HL-60/S4 (cell line): ENCODE data around the gene ROR2.

ENCODE experiments used
- in situ Hi-C: fragments of 300-500 bp; cut with MboI; formaldehyde crosslinking; loops from 2 replicates; pipeline ENCODE4 v1.14.3; 2022; ENCODE audit warnings: low sequenced_read_pairs

The ROR2 gene

GRCh38 chr9:91782708-91783214 is 167.3 kb downstream of the ROR2 start:
- in situ Hi-C loops, result no loop called here

GRCh38 chr9:91781906-91782305 is 168.1 kb downstream of the ROR2 start:
- in situ Hi-C loops, result no loop called here

GRCh38 chr9:91781116-91781515 is 168.9 kb downstream of the ROR2 start:
- in situ Hi-C loops, result no loop called here

GRCh38 chr9:91778031-91778430 is 172.0 kb downstream of the ROR2 start:
- in situ Hi-C loops, result no loop called here

- in situ Hi-C loops, result no loop called here
Measured at GRCh38 chr9:91777292-91777830, 172.7 kb downstream of the ROR2 start.

GRCh38 chr9:91776409-91777291 is 173.4 kb downstream of the ROR2 start:
- in situ Hi-C loops, result no loop called here

GRCh38 chr9:91775708-91776028 is 174.4 kb downstream of the ROR2 start:
- in situ Hi-C loops, result no loop called here

GRCh38 chr9:91775011-91775707 is 174.9 kb downstream of the ROR2 start:
- in situ Hi-C loops, result no loop called here

GRCh38 chr9:91773156-91773555 is 176.9 kb downstream of the ROR2 start:
- in situ Hi-C loops, result no loop called here

GRCh38 chr9:91771864-91772263 is 178.2 kb downstream of the ROR2 start:
- in situ Hi-C loops, result no loop called here

- in situ Hi-C loops, result no loop called here
Measured at GRCh38 chr9:91771027-91771426, 179.0 kb downstream of the ROR2 start.

- in situ Hi-C loops, result no loop called here
Measured at GRCh38 chr9:91770229-91770628, 179.8 kb downstream of the ROR2 start.

GRCh38 chr9:91768977-91769916 is 180.8 kb downstream of the ROR2 start:
- in situ Hi-C loops, result no loop called here

GRCh38 chr9:91768507-91768906 is 181.5 kb downstream of the ROR2 start:
- in situ Hi-C loops, result no loop called here

GRCh38 chr9:91766315-91767069 is 183.5 kb downstream of the ROR2 start:
- in situ Hi-C loops, result no loop called here

GRCh38 chr9:91765296-91765695 is 184.7 kb downstream of the ROR2 start:
- in situ Hi-C loops, result no loop called here

GRCh38 chr9:91764661-91765060 is 185.4 kb downstream of the ROR2 start:
- in situ Hi-C loops, result no loop called here

GRCh38 chr9:91761362-91761761 is 188.7 kb downstream of the ROR2 start:
- in situ Hi-C loops, result no loop called here

GRCh38 chr9:91760906-91761305 is 189.1 kb downstream of the ROR2 start:
- in situ Hi-C loops, result no loop called here

- in situ Hi-C loops, result no loop called here
Measured at GRCh38 chr9:91758491-91758981, 191.5 kb downstream of the ROR2 start.
